Keratinocyte (primary cell): ENCODE measurements around the gene CLEC17A. TPM values are rescaled to one million over a fixed set of nuclear protein-coding genes. Genes with fewer than 3 reads are reported as not detected.

Source experiments
- DNase-seq: peaks from one replicate; pipeline ENCODE4 v3.0.0-alpha.2; 2011; ENCODE audit warnings: low read depth, missing footprints, low spot score
- FAIRE-seq: peaks from 2 replicates; lab custom pipeline; 2011; peaks lifted over from hg19 to GRCh38; lab: Jason Lieb, UNC
- H2AFZ ChIP-seq: 2 replicates; pipeline ENCODE4 v1.6.0; 2012; ENCODE audit warnings: low read length, control low read depth, inconsistent platforms; ENCODE audit not compliant: control insufficient read depth
- H3K27ac ChIP-seq: 2 replicates; pipeline ENCODE4 v1.5.1; 2011; ENCODE audit warnings: low read length; ENCODE audit not compliant: control insufficient read depth, insufficient read depth
- H3K27me3 ChIP-seq: 3 replicates; pipeline ENCODE4 v1.6.0; 2011; ENCODE audit warnings: low read length; ENCODE audit not compliant: control insufficient read depth, insufficient read depth; ENCODE audit errors: extremely low read depth
- H3K36me3 ChIP-seq, 2 experiments: 2 replicates in 1 of 2; 3 replicates in 1 of 2; pipeline ENCODE4 v1.5.1; 2011; ENCODE audit warnings: low read length in 2 of 2, mild to moderate bottlenecking in 1 of 2; ENCODE audit not compliant: control insufficient read depth in 2 of 2, insufficient read depth in 2 of 2; ENCODE audit errors: extremely low read depth in 1 of 2
- H3K4me1 ChIP-seq: 3 replicates; pipeline ENCODE4 v1.5.1; 2011; ENCODE audit warnings: low read length; ENCODE audit not compliant: control insufficient read depth, insufficient read depth; ENCODE audit errors: extremely low read depth
- H3K4me2 ChIP-seq: 3 replicates; pipeline ENCODE4 v1.6.0; 2011; ENCODE audit warnings: low read depth, low read length; ENCODE audit not compliant: control insufficient read depth, insufficient read depth; ENCODE audit errors: extremely low read depth
- H3K4me3 ChIP-seq, 3 experiments: fragments of 200-600 bp in 1 of 3; sonication (generic) in 1 of 3; 2 replicates in 2 of 3; 3 replicates in 1 of 3; pipeline ENCODE4 v1.5.1; 2011 to 2016; ENCODE audit warnings: low read length in 3 of 3, mild to moderate bottlenecking in 3 of 3, control low read depth in 2 of 3, inconsistent platforms in 1 of 3, low read depth in 1 of 3, mixed read lengths in 1 of 3, mixed run types in 1 of 3, moderate library complexity in 1 of 3; ENCODE audit not compliant: control insufficient read depth in 2 of 3, insufficient read depth in 2 of 3; ENCODE audit errors: extremely low read depth in 1 of 3
- H3K79me2 ChIP-seq: 2 replicates; pipeline ENCODE4 v1.6.0; 2012; ENCODE audit warnings: low read length; ENCODE audit not compliant: control insufficient read depth, insufficient read depth
- H3K9ac ChIP-seq: 3 replicates; pipeline ENCODE4 v1.6.0; 2011; ENCODE audit warnings: low read length; ENCODE audit not compliant: control insufficient read depth, insufficient read depth; ENCODE audit errors: extremely low read depth
- H3K9me1 ChIP-seq: 3 replicates; pipeline ENCODE4 v1.6.0; 2011; ENCODE audit warnings: low read length; ENCODE audit not compliant: control insufficient read depth, insufficient read depth; ENCODE audit errors: extremely low read depth
- H3K9me3 ChIP-seq: 2 replicates; pipeline ENCODE4 v1.5.1; 2012; ENCODE audit warnings: low read depth, low read length; ENCODE audit not compliant: control insufficient read depth
- H4K20me1 ChIP-seq: 3 replicates; pipeline ENCODE4 v1.6.0; 2011; ENCODE audit warnings: low read length; ENCODE audit not compliant: control insufficient read depth, insufficient read depth; ENCODE audit errors: extremely low read depth
- CTCF ChIP-seq, 3 experiments: IDR thresholded peaks in 1 of 3; conservative IDR thresholded peaks in 1 of 3; optimal IDR thresholded peaks in 1 of 3; 2 replicates in 2 of 3; 3 replicates in 1 of 3; pipeline versions ENCODE3 to v1.5.1; 2011; ENCODE audit warnings: low read length in 3 of 3, mild to moderate bottlenecking in 3 of 3, moderate library complexity in 2 of 3, control low read depth in 1 of 3, inconsistent platforms in 1 of 3; ENCODE audit not compliant: insufficient read depth in 2 of 3; ENCODE audit errors: extremely low read depth in 1 of 3
- EZH2 ChIP-seq: IDR thresholded peaks from one replicate; pipeline ENCODE4 v1.6.1; 2012; ENCODE audit warnings: inconsistent platforms, mild to moderate bottlenecking, low read length, moderate library complexity
- dilution Hi-C: fragments of 300-500 bp; cut with MboI; formaldehyde crosslinking; loops from one replicate; pipeline ENCODE4 v1.7.0; 2020; ENCODE audit warnings: low sequenced_read_pairs; ENCODE audit not compliant: extremely low pct_ligation_motif_present
- polyA plus RNA-seq, 5 experiments: library from polyadenylated mRNA; depleted of rRNA in 3 of 5; stranded (reverse) in 3 of 5; stranded (forward) in 1 of 5; unstranded in 1 of 5; fragments of >200 nt; gene quantifications; 1 replicate in 1 of 5; 2 replicates in 3 of 5; 3 replicates in 1 of 5; pipeline versions ENCODE4 v1.2.1 to v1.2.3, GENCODE V29; 2011 to 2012; ENCODE audit warnings: missing spikeins in 2 of 5, low read depth in 1 of 5, low replicate concordance in 1 of 5

CLEC17A gene
- polyA plus RNA-seq, 1 donor (not counting 4 experiments of a cell fraction or from before 2014, with no cell fraction given): not detected

- Histone ChIP-seq H3K36me3 (no peaks in the 10 kb centered on the region), H3K9ac (no peak overlapping the region), H4K20me1 (no peaks in the 10 kb centered on the region), H3K27ac (no peak overlapping the region), H3K4me2 (no peak overlapping the region), H3K9me3 (peaks cover 2% of the 10 kb centered on the region), H2AFZ (no peak overlapping the region), H3K4me3 (no peak overlapping the region), H3K4me1 (no peaks in the 10 kb centered on the region), H3K27me3 (no peaks in the 10 kb centered on the region), H3K9me1 (no peaks in the 10 kb centered on the region), H3K79me2 (no peaks in the 10 kb centered on the region)
- TF ChIP-seq CTCF (optimal IDR thresholded peaks at IDR 0.05 in 1 of 3, IDR thresholded peaks at IDR 0.05 in 1 of 3, conservative IDR thresholded peaks at IDR 0.05 in 1 of 3; ENCODE audit: extremely low read depth in 1 of 3, insufficient read depth in 2 of 3, low read length in 3 of 3) (no peak), EZH2 (no peak)
- DNase-seq (no peak), FAIRE-seq (no peak)
- dilution Hi-C loops: no loop called here
These were observed 12.7 kb downstream of the CLEC17A start for GRCh38 chr19:14595558-14595957.

- DNase-seq (no peak), FAIRE-seq (no peak)
- Histone ChIP-seq H3K4me1 (no peaks in the 10 kb centered on the region), H3K4me2 (no peak overlapping the region), H3K36me3 (no peaks in the 10 kb centered on the region), H3K4me3 (no peak overlapping the region), H2AFZ (no peak overlapping the region), H3K27ac (no peak overlapping the region), H3K9me1 (no peaks in the 10 kb centered on the region), H3K9ac (no peak overlapping the region), H4K20me1 (no peaks in the 10 kb centered on the region), H3K9me3 (peaks cover 2% of the 10 kb centered on the region), H3K79me2 (no peaks in the 10 kb centered on the region), H3K27me3 (no peaks in the 10 kb centered on the region)
- dilution Hi-C loops: no loop called here
- TF ChIP-seq EZH2 (no peak), CTCF (optimal IDR thresholded peaks at IDR 0.05 in 1 of 3, IDR thresholded peaks at IDR 0.05 in 1 of 3, conservative IDR thresholded peaks at IDR 0.05 in 1 of 3; ENCODE audit: extremely low read depth in 1 of 3, insufficient read depth in 2 of 3, low read length in 3 of 3) (no peak)
These were observed 16.8 kb downstream of the CLEC17A start for GRCh38 chr19:14599548-14600147.
